Brain microvascular endothelial cell (primary cell): ENCODE results near the gene ATP6V0A1.

ENCODE experiments used
- DNase-seq: peaks from one replicate; pipeline ENCODE4 v3.0.0-alpha.2; 2020
- H3K27ac ChIP-seq: fragments of 250-450 bp; sonication (Bioruptor Pico); 2 replicates; pipeline ENCODE4 v1.5.1; 2020; ENCODE audit warnings: mild to moderate bottlenecking, moderate library complexity
- H3K27me3 ChIP-seq: fragments of 250-450 bp; sonication (Bioruptor Pico); replicated peaks from 2 replicates; pipeline ENCODE4 v1.5.1; 2020; ENCODE audit warnings: mild to moderate bottlenecking
- H3K36me3 ChIP-seq: fragments of 250-450 bp; sonication (Bioruptor Pico); replicated peaks from 2 replicates; pipeline ENCODE4 v1.5.1; 2020; ENCODE audit warnings: mild to moderate bottlenecking
- H3K4me3 ChIP-seq: 2 replicates; pipeline ENCODE4 v1.5.1; 2011; ENCODE audit warnings: low read depth, mild to moderate bottlenecking, control low read depth, low read length, moderate library complexity
- CTCF ChIP-seq: IDR thresholded peaks from 2 replicates; pipeline ENCODE4 v1.5.1; 2011; ENCODE audit warnings: low read depth, mild to moderate bottlenecking, moderate library complexity, low read length, control low read depth, inconsistent platforms; ENCODE audit errors: missing control alignments
- in situ Hi-C: cut with HindIII; loops from 2 replicates; pipeline ENCODE4 v1.10.0; 2017; ENCODE audit warnings: low sequenced_read_pairs, low pct_ligation_motif_present

Gene ATP6V0A1

GRCh38 chr17:42522263-42522790 lies 63.6 kb downstream of the ATP6V0A1 start:
- Histone ChIP-seq H3K4me3 (no peak overlapping the region), H3K27me3 (no peaks in the 10 kb centered on the region), H3K36me3 (no peaks in the 10 kb centered on the region), H3K27ac (peak overlapping the region; percentile 99)
- in situ Hi-C loops = loop anchor here (25.0 kb wide), 1 partner anchor 210 kb away; no protein-coding TSS in a partner anchor
- DNase-seq = no peak
- TF ChIP-seq CTCF = no peak

DNA sequence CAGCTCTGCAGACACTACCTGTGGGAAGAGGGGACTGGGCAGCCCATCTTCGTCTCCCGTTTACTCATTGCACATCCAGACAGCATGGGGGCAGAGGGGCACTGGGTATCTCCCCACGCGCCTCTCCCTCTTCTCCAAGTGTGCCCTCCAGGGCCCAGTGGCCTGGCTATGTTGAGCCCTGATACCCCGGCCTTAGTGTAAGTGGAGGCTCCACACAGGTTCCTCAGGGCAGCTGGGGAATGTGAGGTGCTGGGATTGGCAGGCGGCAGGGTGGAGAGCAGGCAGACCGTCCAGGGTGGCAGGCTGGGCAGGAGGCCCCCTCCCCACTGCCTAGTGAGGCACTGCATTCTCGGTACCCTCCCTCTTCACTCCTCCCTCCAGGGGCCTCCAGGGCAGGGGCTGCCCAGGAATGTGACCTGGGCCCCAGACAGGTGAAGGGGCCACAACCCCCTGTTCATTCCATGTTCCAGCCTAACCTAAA lies 64.2 kb downstream of the ATP6V0A1 start:
- TF ChIP-seq CTCF = no peak
- Histone ChIP-seq H3K27ac (no peak overlapping the region), H3K36me3 (no peaks in the 10 kb centered on the region), H3K4me3 (no peak overlapping the region), H3K27me3 (no peaks in the 10 kb centered on the region)
- in situ Hi-C loops = loop anchor here (25.0 kb wide), 1 partner anchor 211 kb away; no protein-coding TSS in a partner anchor
- no peak for DNase-seq

DNA sequence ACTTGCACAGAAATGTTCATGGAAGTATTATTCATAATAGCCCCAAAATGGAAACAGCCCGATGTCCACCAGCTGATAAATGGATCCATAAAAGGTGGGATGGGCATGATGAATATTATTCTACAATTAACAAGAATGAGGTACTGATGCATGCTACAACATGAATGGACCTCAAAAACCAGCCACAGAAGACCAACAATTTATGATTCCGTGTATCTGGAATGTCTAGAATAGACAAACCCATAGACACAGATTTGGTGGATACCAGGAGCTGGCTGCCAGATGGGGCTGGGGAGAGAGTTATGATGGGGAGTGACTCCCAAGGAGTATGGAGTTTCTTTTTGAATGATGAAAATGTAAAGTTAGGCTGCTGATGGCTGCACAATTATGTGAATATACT lies 66.5 kb downstream of the ATP6V0A1 start:
- in situ Hi-C loops = no loop called here
- peak overlapping the region; percentile 64 for H3K27ac ChIP-seq
- no peaks in the 10 kb centered on the region for H3K27me3 ChIP-seq
- H3K4me3 ChIP-seq = no peak overlapping the region
- peak; percentile 47 for DNase-seq
- TF ChIP-seq CTCF = no peak
- H3K36me3 ChIP-seq = no peaks in the 10 kb centered on the region

DNA sequence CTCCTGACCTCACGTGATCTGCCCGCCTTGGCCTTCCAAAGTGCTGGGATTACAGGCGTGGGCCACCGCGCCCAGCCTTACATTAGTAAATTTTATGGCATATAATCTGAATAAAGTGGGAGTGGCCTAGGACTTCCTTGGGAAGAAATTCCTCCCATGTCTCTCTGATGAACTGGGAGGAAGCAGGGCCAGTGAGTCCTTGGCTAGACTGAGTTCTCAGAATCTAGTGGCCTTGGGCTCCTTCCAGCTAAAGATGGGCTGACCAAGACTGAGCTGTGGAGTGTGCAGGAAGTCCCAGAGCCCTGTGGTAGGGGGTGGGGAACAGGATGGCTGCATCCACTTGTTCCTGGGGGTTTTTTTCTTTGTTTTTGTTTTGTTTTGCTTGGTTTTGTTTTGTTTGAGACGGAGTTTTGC lies 67.4 kb downstream of the ATP6V0A1 start:
- H3K27ac ChIP-seq = peak overlapping the region; percentile 64
- no peaks in the 10 kb centered on the region for H3K27me3 ChIP-seq
- peak; percentile 66 for DNase-seq
- no peaks in the 10 kb centered on the region for H3K36me3 ChIP-seq
- no peak overlapping the region for H3K4me3 ChIP-seq
- TF ChIP-seq CTCF = no peak
- in situ Hi-C loops = no loop called here

GRCh38 chr17:42527932-42528331 lies 69.3 kb downstream of the ATP6V0A1 start:
- no peaks in the 10 kb centered on the region for H3K27me3 ChIP-seq
- in situ Hi-C loops = no loop called here
- H3K36me3 ChIP-seq = no peaks in the 10 kb centered on the region
- H3K4me3 ChIP-seq = no peak overlapping the region
- no peak for DNase-seq
- no peak for TF ChIP-seq CTCF
- H3K27ac ChIP-seq = no peak overlapping the region

GRCh38 chr17:42529061-42529460 lies 70.4 kb downstream of the ATP6V0A1 start:
- no peak for DNase-seq
- H3K4me3 ChIP-seq = no peak overlapping the region
- no peaks in the 10 kb centered on the region for H3K36me3 ChIP-seq
- in situ Hi-C loops = no loop called here
- H3K27ac ChIP-seq = no peak overlapping the region
- no peaks in the 10 kb centered on the region for H3K27me3 ChIP-seq
- TF ChIP-seq CTCF = no peak
